ENCODE measurements around the gene PCMT1. TPM values are rescaled to one million over a fixed set of nuclear protein-coding genes. Genes with fewer than 3 reads are reported as not detected.

Gene PCMT1
- total and polyA plus RNA-seq, 9 of the 15 experiments (the other 6 are each of a cell fraction or from before 2014, with no cell fraction given): 217 to 541 (median 327) TPM

- Histone ChIP-seq H3K27me3 (ENCODE audit: control insufficient read depth in 2 of 2, insufficient read depth in 2 of 2, low read length in 2 of 2) (no peaks in the 10 kb centered on the region), H3K36me3 (ENCODE audit: control insufficient read depth, insufficient read depth, low read length) (peaks cover 35% of the 10 kb centered on the region), H4K20me1 (replicated peaks; ENCODE audit: control insufficient read depth, insufficient read depth, low read length) (0 out of 2 replicates have a peak, but pooled peaks cover 6% of the 10 kb centered on the region), H3K4me1 (replicated peaks in 1 of 2; ENCODE audit: control insufficient read depth in 2 of 2, insufficient read depth in 2 of 2, low read length in 2 of 2) (peaks cover 5 to 19% of the 10 kb centered on the region in 2 experiments; a peak in 4 of 5 replicates), H3K4me3 (peak overlapping the region; percentile 98), H3K9me1 (ENCODE audit: control insufficient read depth, insufficient read depth, low read length) (no peaks in the 10 kb centered on the region), H3K9me3 (replicated peaks; ENCODE audit: control insufficient read depth, insufficient read depth, low read depth, low read length) (no peaks in the 10 kb centered on the region), H3K79me2 (ENCODE audit: control insufficient read depth, insufficient read depth, low read length) (peaks cover 65% of the 10 kb centered on the region), H3K27ac (ENCODE audit: extremely low read depth, low read depth, low read length) (peak overlapping the region; percentile 98), H3K4me2 (ENCODE audit: insufficient read depth, low read length) (peak overlapping the region; percentile 87), H3K9ac (ENCODE audit: insufficient read depth in 1 of 2, low read depth in 2 of 2, low read length in 2 of 2) (peak overlapping the region; percentile 99), H2AFZ (ENCODE audit: low read depth, low read length) (peak overlapping the region; percentile 91)
- ChIA-PET POLR2A (interaction anchor here (0.7 to 3.2 kb wide), 18 partner anchors 10 to 577 kb away, joined by 3 to 14 read pairs (median 5); partner anchors contain the start of genes NUP43, PCMT1 and PPIL4), CTCF (ENCODE audit: low intra/inter-chr PET ratio) (no interaction called here)
- in situ Hi-C loops (cut with MboI): no loop called here
- no peak; the same call in 2 of the 3 replicates for ATAC-seq
- BruUV-seq (replicated peaks): no TSS peak
- WGBS (ENCODE audit: insufficient coverage, low coverage, missing lambda C conversion rate): under 1% methylated on average over 9 of the region's 9 CpGs
- DNase-seq (ENCODE audit: extremely low read depth in 1 of 4, low spot score in 3 of 4): no peak
- intact Hi-C loops (cut with micrococcal nuclease): loop anchor here (5.0 kb wide), 4 partner anchors 35 to 170 kb away; partner anchors contain the start of genes GINM1, KATNA1 and PPIL4
- FAIRE-seq: no peak
- TF ChIP-seq RUNX1 (IDR thresholded peaks at IDR 0.05; ENCODE audit: low read depth) (0 out of 2 replicates have a peak, but pooled peaks have one; percentile 29), RB1 (IDR thresholded peaks at IDR 0.05; ENCODE audit: low read depth) (no peak), VEZF1 (CRISPR knock-in tag; IDR thresholded peaks at IDR 0.05) (no peak), TAF7 (tag; IDR thresholded peaks at IDR 0.05) (no peak), PRMT5 (CRISPR knock-in tag; IDR thresholded peaks at IDR 0.05) (no peak), NUFIP1 (IDR thresholded peaks at IDR 0.05; ENCODE audit: partially characterized antibody) (no peak), EHMT2 (IDR thresholded peaks at IDR 0.05) (no peak), TFE3 (CRISPR knock-in tag; IDR thresholded peaks at IDR 0.05) (no peak), PBX2 (CRISPR knock-in tag; IDR thresholded peaks at IDR 0.05; ENCODE audit: low read depth) (no peak), PBX2 (tag; conservative IDR thresholded peaks at IDR 0.05; ENCODE audit: low read depth) (no peak), CBFA2T3 (IDR thresholded peaks at IDR 0.05) (no peak), ZNF354B (CRISPR knock-in tag; IDR thresholded peaks at IDR 0.05) (no peak), E4F1 (CRISPR knock-in tag; IDR thresholded peaks at IDR 0.05; ENCODE audit: borderline replicate concordance) (peak; percentile 67; the same call in 1 of the 2 replicates), LARP7 (IDR thresholded peaks at IDR 0.05) (peak; percentile 37; the same call in 1 of the 2 replicates)
Measured at GRCh38 chr6:149717255-149717587, 32.3 kb upstream of the PCMT1 start.
